Activated B cell treated with CpG ODN at 0.5 μM for 24 hours (primary cell): ENCODE measurements around the gene TNFAIP8L1. TPM values are rescaled to one million over a fixed set of nuclear protein-coding genes. Genes with fewer than 3 reads are reported as not detected.

ENCODE experiments used
- ATAC-seq: fragments of 200-7000 bp; cut with Tn5 transposase; one replicate; pipeline ENCODE4 v1.10.0; 2021; ENCODE audit warnings: low read depth, mild to moderate bottlenecking, moderate library complexity
- CTCF ChIA-PET: fragments of 350-600 bp; sonication (Branson Sonifier 250); formaldehyde crosslinking; loops from one replicate; lab custom pipeline; 2021; ENCODE audit warnings: antibody characterized with exemption; lab: Charles Lee
- POLR2A ChIA-PET: fragments of 350-600 bp; sonication (Branson Sonifier 250); formaldehyde crosslinking; loops from one replicate; lab custom pipeline; 2021; ENCODE audit warnings: antibody characterized with exemption; lab: Charles Lee
- DNase-seq: peaks from one replicate; pipeline ENCODE4 v3.0.0; 2022
- H3K27ac Mint-ChIP-seq: one replicate; pipeline ENCODE4 v1.8.0; 2020; ENCODE audit warnings: mixed read lengths
- H3K27me3 Mint-ChIP-seq: one replicate; pipeline ENCODE4 v1.8.0; 2021; ENCODE audit warnings: mixed read lengths
- H3K36me3 Mint-ChIP-seq: one replicate; pipeline ENCODE4 v1.8.0; 2021; ENCODE audit warnings: low read depth, mixed read lengths
- H3K4me1 Mint-ChIP-seq: one replicate; pipeline ENCODE4 v1.8.0; 2021; ENCODE audit warnings: mixed read lengths
- H3K4me3 Mint-ChIP-seq: one replicate; pipeline ENCODE4 v1.8.0; 2020; ENCODE audit warnings: mild to moderate bottlenecking, mixed read lengths
- H3K9me3 Mint-ChIP-seq: one replicate; pipeline ENCODE4 v1.8.0; 2020; ENCODE audit warnings: mixed read lengths
- CTCF ChIP-seq: fragments of 200-600 bp; IDR thresholded peaks from one replicate; pipeline ENCODE4 v1.8.0; 2022; ENCODE audit warnings: antibody characterized with exemption, mild to moderate bottlenecking
- intact Hi-C: fragments of 100-400 bp; cut with micrococcal nuclease; formaldehyde crosslinking; loops from one replicate; pipeline ENCODE4 v1.15.1; 2024
- total RNA-seq: library from RNA; stranded (reverse); gene quantifications from 2 replicates; pipeline ENCODE4 v1.2.3, GENCODE V29; 2022

Gene TNFAIP8L1
- total RNA-seq, 1 donor from 2014 or later = 15.5 TPM

- peaks cover 67% of the 10 kb centered on the region for H3K36me3 Mint-ChIP-seq
- H3K27me3 Mint-ChIP-seq = no peaks in the 10 kb centered on the region
- no peak for ATAC-seq
- ChIA-PET CTCF (interaction anchor here (1.2 to 1.6 kb wide), 2 partner anchors 24 to 26 kb away, joined by 3 to 4 read pairs; no protein-coding TSS in a partner anchor), POLR2A (interaction anchor here (0.9 kb wide), 1 partner anchor 55 kb away, joined by 5 read pairs; no protein-coding TSS in a partner anchor)
- no peaks in the 10 kb centered on the region for H3K4me1 Mint-ChIP-seq
- no peak for DNase-seq
- no peak overlapping the region for H3K27ac Mint-ChIP-seq
- H3K9me3 Mint-ChIP-seq = no peaks in the 10 kb centered on the region
- TF ChIP-seq CTCF = no peak
- intact Hi-C loops = no loop called here
- no peak overlapping the region for H3K4me3 Mint-ChIP-seq
Observed at GRCh38 chr19:4660181-4660791, 21.0 kb downstream of the TNFAIP8L1 start.

- CTCF ChIA-PET = no interaction called here
- peaks cover 68% of the 10 kb centered on the region for H3K36me3 Mint-ChIP-seq
Observed at GRCh38 chr19:4660993-4661392, 21.7 kb downstream of the TNFAIP8L1 start.

GRCh38 chr19:4662020-4662695 is 22.8 kb downstream of the TNFAIP8L1 start:
- ATAC-seq (no peak), DNase-seq (no peak)
- H3K27ac Mint-ChIP-seq = no peak overlapping the region
- H3K36me3 Mint-ChIP-seq = peaks cover 70% of the 10 kb centered on the region
- intact Hi-C loops = no loop called here
- TF ChIP-seq CTCF = no peak
- no peak overlapping the region for H3K4me3 Mint-ChIP-seq
- H3K4me1 Mint-ChIP-seq = peaks cover 2% of the 10 kb centered on the region
- no peaks in the 10 kb centered on the region for H3K9me3 Mint-ChIP-seq
- H3K27me3 Mint-ChIP-seq = no peaks in the 10 kb centered on the region
- POLR2A ChIA-PET = interaction anchor here (0.9 kb wide), 1 partner anchor 13 kb away, joined by 3 read pairs; no protein-coding TSS in a partner anchor
- CTCF ChIA-PET = no interaction called here

More at GRCh38 chr19:4660993-4661392, 21.7 kb downstream of the TNFAIP8L1 start:
- DNase-seq (no peak), ATAC-seq (no peak)
- Mint-ChIP-seq H3K9me3 (no peaks in the 10 kb centered on the region), H3K27me3 (no peaks in the 10 kb centered on the region), H3K27ac (peak overlapping the region; percentile 35), H3K4me1 (no peaks in the 10 kb centered on the region), H3K4me3 (no peak overlapping the region)
- POLR2A ChIA-PET = no interaction called here
- no peak for TF ChIP-seq CTCF
- intact Hi-C loops = no loop called here

- ATAC-seq (no peak), DNase-seq (no peak)
- no peaks in the 10 kb centered on the region for H3K9me3 Mint-ChIP-seq
- no peaks in the 10 kb centered on the region for H3K27me3 Mint-ChIP-seq
- peaks cover 3% of the 10 kb centered on the region for H3K4me1 Mint-ChIP-seq
- H3K4me3 Mint-ChIP-seq = no peak overlapping the region
- ChIA-PET CTCF (no interaction called here), POLR2A (interaction anchor here (0.5 kb wide), 1 partner anchor 468 kb away, joined by 3 read pairs; no protein-coding TSS in a partner anchor)
- intact Hi-C loops = no loop called here
- H3K36me3 Mint-ChIP-seq = peaks cover 70% of the 10 kb centered on the region
- no peak overlapping the region for H3K27ac Mint-ChIP-seq
- no peak for TF ChIP-seq CTCF
Observed at GRCh38 chr19:4662812-4663211, 23.5 kb downstream of the TNFAIP8L1 start.

- DNase-seq = no peak
- peaks cover 65% of the 10 kb centered on the region for H3K36me3 Mint-ChIP-seq
- intact Hi-C loops = no loop called here
- H3K9me3 Mint-ChIP-seq = no peaks in the 10 kb centered on the region
- no peak overlapping the region for H3K4me3 Mint-ChIP-seq
- CTCF ChIA-PET = no interaction called here
- H3K27me3 Mint-ChIP-seq = no peaks in the 10 kb centered on the region
- POLR2A ChIA-PET = no interaction called here
- TF ChIP-seq CTCF = no peak
- H3K4me1 Mint-ChIP-seq = peaks cover 18% of the 10 kb centered on the region
- H3K27ac Mint-ChIP-seq = no peak overlapping the region
- no peak for ATAC-seq
Observed at GRCh38 chr19:4664642-4665041, 25.3 kb downstream of the TNFAIP8L1 start.
